Gastroesophageal sphincter (tissue), 3 donors: ENCODE data around the gene MX2.

Experiments
- EP300 ChIP-seq: sonication (generic); formaldehyde crosslinking; IDR thresholded peaks from one replicate; pipeline ENCODE4 v1.6.1; 2017; ENCODE audit warnings: antibody characterized with exemption, mild to moderate bottlenecking
- POLR2A ChIP-seq, 2 donors: fragments of 450-650 bp; IDR thresholded peaks; one replicate each; pipeline ENCODE4 v1.6.1; 2017; ENCODE audit warnings: antibody characterized with exemption in 2 of 2, mild to moderate bottlenecking in 2 of 2, moderate library complexity in 1 of 2
- POLR2AphosphoS5 ChIP-seq: sonication (generic); formaldehyde crosslinking; IDR thresholded peaks from one replicate; pipeline ENCODE4 v1.6.1; 2017; ENCODE audit warnings: antibody characterized with exemption
- TF ChIP-seq, protein P1 (sequence below), 4 experiments: fragments of 200-600 bp in 2 of 4; fragments of 450-650 bp in 2 of 4; sonication (generic) in 1 of 4; IDR thresholded peaks; one replicate each; pipeline ENCODE4 v1.5.1; 2017 to 2019; ENCODE audit warnings: antibody characterized with exemption in 4 of 4, mild to moderate bottlenecking in 2 of 4, moderate library complexity in 2 of 4

DNA sequence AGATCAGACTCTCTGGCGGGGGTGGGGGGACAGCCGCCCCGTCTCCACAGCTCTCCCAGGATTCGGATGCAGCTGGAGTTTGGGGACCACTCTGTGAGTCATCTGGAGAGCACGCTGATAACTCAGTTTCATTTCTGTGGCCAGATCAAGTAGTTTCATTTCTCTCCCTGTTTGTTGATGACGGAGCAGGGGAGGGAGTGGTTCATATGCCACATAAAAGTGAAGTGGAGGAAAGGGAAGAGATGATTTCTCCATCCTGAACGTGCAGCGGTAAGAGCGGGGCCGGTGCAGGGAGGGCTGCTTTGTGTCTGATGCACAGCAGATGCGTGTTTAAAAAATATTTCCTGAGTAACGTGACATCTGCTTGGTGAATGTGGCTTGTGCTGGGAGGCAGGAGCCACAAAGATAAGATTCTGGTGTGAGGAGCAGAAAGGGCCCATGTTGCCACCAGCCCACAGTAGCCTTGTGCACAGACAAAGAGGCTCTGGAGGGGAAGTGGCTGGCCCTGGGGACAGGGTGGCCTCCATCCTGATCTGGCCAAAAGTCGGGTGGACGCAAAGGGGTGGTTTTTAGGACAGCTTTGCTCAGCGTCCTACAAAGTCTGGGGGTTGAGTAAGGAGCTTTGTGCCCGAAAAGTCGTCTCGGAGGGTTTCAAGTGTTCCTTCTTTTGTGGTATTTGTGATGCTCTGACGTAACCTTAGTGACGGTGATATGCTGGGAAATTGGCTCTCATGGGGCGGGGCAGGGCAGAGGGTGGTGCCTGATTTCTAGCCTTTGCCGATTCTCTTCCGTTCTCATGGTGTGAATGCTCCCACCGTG, at the start of gene MX2:
- TF ChIP-seq, protein P1, sequence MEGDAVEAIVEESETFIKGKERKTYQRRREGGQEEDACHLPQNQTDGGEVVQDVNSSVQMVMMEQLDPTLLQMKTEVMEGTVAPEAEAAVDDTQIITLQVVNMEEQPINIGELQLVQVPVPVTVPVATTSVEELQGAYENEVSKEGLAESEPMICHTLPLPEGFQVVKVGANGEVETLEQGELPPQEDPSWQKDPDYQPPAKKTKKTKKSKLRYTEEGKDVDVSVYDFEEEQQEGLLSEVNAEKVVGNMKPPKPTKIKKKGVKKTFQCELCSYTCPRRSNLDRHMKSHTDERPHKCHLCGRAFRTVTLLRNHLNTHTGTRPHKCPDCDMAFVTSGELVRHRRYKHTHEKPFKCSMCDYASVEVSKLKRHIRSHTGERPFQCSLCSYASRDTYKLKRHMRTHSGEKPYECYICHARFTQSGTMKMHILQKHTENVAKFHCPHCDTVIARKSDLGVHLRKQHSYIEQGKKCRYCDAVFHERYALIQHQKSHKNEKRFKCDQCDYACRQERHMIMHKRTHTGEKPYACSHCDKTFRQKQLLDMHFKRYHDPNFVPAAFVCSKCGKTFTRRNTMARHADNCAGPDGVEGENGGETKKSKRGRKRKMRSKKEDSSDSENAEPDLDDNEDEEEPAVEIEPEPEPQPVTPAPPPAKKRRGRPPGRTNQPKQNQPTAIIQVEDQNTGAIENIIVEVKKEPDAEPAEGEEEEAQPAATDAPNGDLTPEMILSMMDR (IDR thresholded peaks at IDR 0.05), result no peak
- no peak for TF ChIP-seq EP300
- peak; percentile 33 for TF ChIP-seq POLR2AphosphoS5
- peak in 1 of 2 donors; percentile 44 for TF ChIP-seq POLR2A (IDR thresholded peaks at IDR 0.05)
